DMS114 treated with DMSO at 0.1 percent for 48 hours (cell line): ENCODE measurements around the gene MLLT1.

ENCODE experiments used
- DNase-seq: peaks from one replicate; lab custom pipeline; 2025; ENCODE audit not compliant: unreplicated experiment; lab: John Stamatoyannopoulos, UW

The MLLT1 gene

GRCh38 chr19:6236310-6237291 is 43.2 kb downstream of the MLLT1 start:
- DNase-seq, result no peak

- DNase-seq, result no peak
These were observed 44.5 kb downstream of the MLLT1 start for GRCh38 chr19:6235031-6235951.

- no peak for DNase-seq
These were observed 45.2 kb downstream of the MLLT1 start for GRCh38 chr19:6234527-6234926.

- no peak for DNase-seq
These were observed 45.8 kb downstream of the MLLT1 start for GRCh38 chr19:6233827-6234511.

- no peak for DNase-seq
These were observed 46.5 kb downstream of the MLLT1 start for GRCh38 chr19:6233056-6233826.

- no peak for DNase-seq
These were observed 47.1 kb downstream of the MLLT1 start for GRCh38 chr19:6232601-6233055.

- DNase-seq, result no peak
These were observed 48.8 kb downstream of the MLLT1 start for GRCh38 chr19:6230991-6231448.

GRCh38 chr19:6229951-6230712 is 49.6 kb downstream of the MLLT1 start:
- DNase-seq, result no peak

- no peak for DNase-seq
These were observed 50.4 kb downstream of the MLLT1 start for GRCh38 chr19:6229216-6229913.

- no peak for DNase-seq
These were observed 51.1 kb downstream of the MLLT1 start for GRCh38 chr19:6228551-6229215.

GRCh38 chr19:6227936-6228325 is 51.8 kb downstream of the MLLT1 start:
- DNase-seq, result no peak

GRCh38 chr19:6227156-6227935 is 52.4 kb downstream of the MLLT1 start:
- DNase-seq, result no peak

- no peak for DNase-seq
These were observed 53.2 kb downstream of the MLLT1 start for GRCh38 chr19:6226444-6227155.

GRCh38 chr19:6226012-6226411 is 53.8 kb downstream of the MLLT1 start:
- DNase-seq, result no peak

- DNase-seq, result no peak
These were observed 54.4 kb downstream of the MLLT1 start for GRCh38 chr19:6225232-6225865.

- DNase-seq, result no peak
These were observed 55.5 kb downstream of the MLLT1 start for GRCh38 chr19:6224308-6224675.
